Uterus (tissue), 2 donors: ENCODE results near the gene CARMIL3.

Experiments used
- CTCF ChIP-seq, 4 experiments: fragments of 200-600 bp in 2 of 4; fragments of 450-650 bp in 2 of 4; sonication (generic) in 2 of 4; IDR thresholded peaks; one replicate each; pipeline ENCODE4 v1.5.1; 2016 to 2019; ENCODE audit warnings: antibody characterized with exemption in 4 of 4, mild to moderate bottlenecking in 2 of 4, moderate library complexity in 1 of 4
- POLR2A ChIP-seq, 2 donors: fragments of 450-650 bp; IDR thresholded peaks; one replicate each; pipeline ENCODE4 v1.6.1; 2016; ENCODE audit warnings: antibody characterized with exemption in 2 of 2, mild to moderate bottlenecking in 1 of 2, moderate library complexity in 1 of 2

- TF ChIP-seq CTCF (IDR thresholded peaks at IDR 0.05), result no peak
- no peak for TF ChIP-seq POLR2A (IDR thresholded peaks at IDR 0.05)
Measured at GRCh38 chr14:24059841-24060388, 8.1 kb downstream of the CARMIL3 start.
